ENCODE data around the gene MOB2.

MOB2 gene

DNA sequence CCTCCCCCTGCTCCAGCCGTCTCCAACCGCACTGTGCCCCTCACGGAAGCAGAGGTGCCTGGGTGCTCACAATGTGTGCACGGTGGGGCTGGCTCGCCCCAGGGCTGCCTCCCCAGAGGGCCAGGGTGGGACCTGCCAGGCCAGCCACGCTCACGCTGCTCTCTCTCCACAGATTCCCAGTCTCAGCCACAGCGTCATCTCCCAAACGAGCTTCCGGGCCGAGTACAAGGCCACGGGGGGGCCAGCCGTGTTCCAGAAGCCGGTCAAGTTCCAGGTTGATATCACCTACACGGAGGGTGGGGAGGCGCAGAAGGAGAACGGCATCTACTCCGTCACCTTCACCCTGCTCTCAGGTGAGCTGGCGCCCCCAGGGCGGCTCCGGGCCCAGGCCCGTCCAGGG lies 30.4 kb downstream of the MOB2 start:
- DNase-seq (ENCODE audit: low read depth in 2 of 2): no peak

GRCh38 chr11:1455763-1456060 lies 30.9 kb downstream of the MOB2 start:
- no peak for DNase-seq (ENCODE audit: low read depth in 2 of 2)

GRCh38 chr11:1455032-1455762 lies 31.4 kb downstream of the MOB2 start:
- no peak for DNase-seq (ENCODE audit: low read depth in 2 of 2)

DNA sequence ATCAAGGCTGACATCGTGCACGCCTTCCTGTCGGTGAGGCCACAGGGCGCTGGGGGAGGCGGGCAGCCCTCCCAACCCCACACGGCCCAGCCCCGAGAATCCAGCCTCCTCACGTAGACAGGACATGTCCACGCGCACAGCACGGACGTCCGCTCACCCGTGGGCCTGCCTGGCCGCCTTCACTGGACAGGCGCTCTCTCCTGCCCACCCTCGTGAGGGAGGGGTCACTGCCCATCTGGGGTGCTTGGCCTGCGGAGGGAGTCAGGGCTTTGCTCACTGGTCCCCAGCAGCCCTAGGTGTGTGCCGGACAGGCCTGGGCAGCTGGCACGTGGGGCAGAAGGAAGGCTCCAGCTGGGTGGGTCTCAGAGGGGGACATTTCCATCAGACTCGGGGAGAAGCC lies 32.0 kb downstream of the MOB2 start:
- DNase-seq (ENCODE audit: low read depth in 2 of 2): no peak

DNA sequence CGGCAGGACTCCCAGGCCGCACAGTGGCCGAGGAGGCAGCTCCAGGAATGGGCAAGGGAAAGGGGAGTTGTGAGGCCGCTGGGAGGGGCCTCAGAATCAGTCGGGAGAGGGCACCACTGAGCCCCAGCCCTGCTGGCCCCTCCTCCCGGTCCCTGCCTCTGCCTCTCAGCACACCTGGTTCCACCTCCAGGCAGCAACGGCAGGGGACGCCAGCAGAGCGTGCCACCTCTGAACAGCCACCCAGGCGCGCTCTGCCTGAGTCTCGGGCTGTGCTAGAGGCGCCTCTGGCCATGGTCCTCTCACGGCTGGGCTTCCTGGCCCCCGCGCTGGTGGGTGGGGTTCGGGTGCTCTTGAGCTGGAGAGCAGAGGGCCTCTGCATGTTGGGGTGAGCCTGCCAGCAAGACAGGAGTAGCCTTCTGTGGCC lies 33.0 kb downstream of the MOB2 start:
- DNase-seq (ENCODE audit: low read depth in 2 of 2): no peak

DNA sequence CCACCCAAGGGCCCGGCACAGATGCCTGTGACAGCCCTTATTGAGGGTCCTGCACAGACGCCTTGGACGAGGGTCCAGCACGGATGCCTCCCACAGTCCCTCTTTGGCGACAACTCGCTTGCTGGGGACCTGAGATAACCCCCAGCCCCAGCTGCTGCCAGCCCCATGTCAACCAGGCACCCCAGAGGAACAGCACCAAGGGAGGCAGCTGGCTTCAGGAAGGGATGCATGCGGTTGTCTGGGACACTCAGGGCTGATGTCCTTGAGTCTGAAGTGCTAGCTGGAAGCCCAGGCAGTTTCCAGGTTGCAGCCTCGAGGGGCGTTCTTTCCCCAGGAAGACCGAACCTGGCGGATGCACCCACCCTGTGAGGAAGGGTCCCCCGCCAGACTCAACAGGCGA lies 33.8 kb downstream of the MOB2 start:
- DNase-seq (ENCODE audit: low read depth in 2 of 2): no peak

GRCh38 chr11:1451781-1452470 lies 34.7 kb downstream of the MOB2 start:
- no peak for DNase-seq (ENCODE audit: low read depth in 2 of 2)

- DNase-seq (ENCODE audit: low read depth in 2 of 2): no peak
Measured at GRCh38 chr11:1450949-1451710, 35.4 kb downstream of the MOB2 start.

DNA sequence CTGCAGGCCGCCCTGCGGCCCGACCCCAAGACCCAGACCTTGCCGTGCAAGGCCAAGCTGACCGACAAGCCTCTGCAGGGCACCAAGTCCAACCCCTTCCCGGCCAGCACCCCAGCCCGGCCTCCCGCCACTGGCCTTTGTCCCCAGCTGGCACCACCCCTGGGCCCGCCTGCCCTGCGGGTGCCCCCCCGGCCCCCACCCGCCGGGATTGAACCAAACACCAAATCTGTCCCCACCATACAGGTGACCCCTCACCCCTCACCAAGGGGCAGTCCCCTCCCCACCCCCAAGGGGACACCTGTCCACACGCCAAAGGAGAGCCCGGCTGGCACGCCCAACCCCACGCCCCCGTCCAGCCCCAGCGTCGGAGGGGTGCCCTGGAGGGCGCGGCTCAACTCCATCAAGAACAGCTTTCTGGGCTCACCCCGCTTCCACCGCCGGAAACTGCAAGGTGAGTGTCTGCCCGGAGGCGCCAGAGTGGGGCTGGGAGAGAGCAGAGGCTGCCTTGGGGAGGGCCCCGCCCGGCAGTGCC lies 36.2 kb downstream of the MOB2 start:
- no peak for DNase-seq (ENCODE audit: low read depth in 2 of 2)

- no peak for DNase-seq (ENCODE audit: low read depth in 2 of 2)
Measured at GRCh38 chr11:1449490-1450243, 36.9 kb downstream of the MOB2 start.

- DNase-seq (ENCODE audit: low read depth in 2 of 2): no peak
Measured at GRCh38 chr11:1448882-1449281, 37.7 kb downstream of the MOB2 start.

DNA sequence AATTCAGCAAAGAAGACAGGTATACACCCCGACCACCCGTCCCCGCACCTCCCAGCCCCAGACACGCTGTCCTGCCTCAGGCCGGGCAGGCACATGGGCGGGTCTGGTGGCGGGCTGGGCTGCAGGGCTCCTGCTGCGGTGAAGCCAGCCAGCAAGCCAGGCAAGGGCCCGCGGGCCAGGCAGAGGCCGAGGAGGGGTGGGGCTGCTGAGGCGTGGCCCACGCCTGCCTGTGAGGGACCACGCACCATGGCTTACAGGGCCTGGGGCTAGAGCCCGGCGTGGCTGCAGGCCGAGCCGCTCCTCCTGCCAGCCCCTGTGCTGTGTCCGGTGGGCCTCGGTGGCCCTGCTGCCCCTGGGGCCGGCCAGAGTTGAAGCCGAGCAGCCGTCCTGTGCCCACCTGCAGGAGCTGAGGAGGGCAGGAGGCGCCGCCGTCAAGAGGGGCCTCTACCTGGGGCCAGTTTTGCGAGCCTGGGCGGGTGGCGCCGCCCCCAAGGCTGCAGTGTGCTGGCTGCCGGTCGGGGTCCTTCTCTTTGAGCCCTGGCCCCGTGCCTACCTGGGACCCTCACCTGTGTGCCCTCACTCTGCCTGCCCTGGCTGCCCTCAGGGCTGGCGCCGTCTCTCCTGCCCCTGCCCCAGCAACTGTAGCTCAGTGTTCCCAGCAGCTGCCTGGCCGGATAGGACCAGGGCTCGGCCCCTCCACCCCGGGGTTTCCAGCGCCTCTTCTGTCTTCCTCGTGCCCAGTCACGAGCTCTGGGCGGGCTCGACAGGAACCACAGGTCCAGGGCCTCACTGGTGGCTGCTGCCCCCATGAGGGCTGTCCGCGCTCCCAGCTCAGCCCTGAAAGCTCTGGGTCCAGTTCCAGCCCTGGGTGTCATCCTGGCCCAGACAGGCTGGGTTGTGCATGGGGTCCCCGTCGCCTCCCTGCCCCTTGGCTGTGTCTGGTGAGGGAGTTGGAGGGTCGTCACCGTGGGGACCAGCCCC lies 38.4 kb downstream of the MOB2 start:
- no peak for DNase-seq (ENCODE audit: low read depth in 2 of 2)

GRCh38 chr11:1446623-1447022 lies 40.0 kb downstream of the MOB2 start:
- no peak for DNase-seq (ENCODE audit: low read depth in 2 of 2)

DNA sequence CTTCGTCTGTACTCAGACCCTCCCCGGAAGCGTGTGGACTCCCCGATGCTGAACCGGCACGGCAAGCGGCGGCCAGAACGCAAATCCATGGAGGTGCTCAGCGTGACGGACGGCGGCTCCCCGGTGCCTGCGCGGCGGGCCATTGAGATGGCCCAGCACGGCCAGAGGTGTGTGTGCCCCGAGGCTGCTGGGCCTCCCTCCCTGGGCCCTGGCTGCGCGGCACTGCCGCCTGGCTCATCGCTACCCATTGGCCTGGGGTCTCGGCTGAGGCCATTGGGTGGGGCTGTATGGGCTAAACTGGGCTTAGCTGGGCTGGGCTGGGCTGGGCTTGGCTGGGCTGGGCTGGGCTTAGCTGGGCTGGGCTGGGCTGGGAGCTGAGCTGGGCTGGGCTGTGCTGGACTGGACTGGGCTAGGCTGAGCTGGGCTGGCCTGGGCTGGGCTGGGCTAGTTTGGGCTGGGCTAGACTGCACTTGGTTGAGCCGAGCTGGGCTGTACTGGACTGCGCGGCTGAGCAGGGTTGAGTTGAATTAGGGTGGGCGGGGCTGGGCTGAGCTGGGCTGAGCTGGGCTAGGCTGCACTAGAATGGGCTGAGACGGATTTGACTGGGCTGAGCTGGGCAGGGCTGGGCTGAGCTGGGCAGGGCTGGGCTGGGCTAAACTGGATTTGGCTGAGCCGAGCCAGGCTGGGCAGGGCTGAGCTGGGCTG lies 40.7 kb downstream of the MOB2 start:
- no peak for DNase-seq (ENCODE audit: low read depth in 2 of 2)

- no peak for DNase-seq (ENCODE audit: low read depth in 2 of 2)
Measured at GRCh38 chr11:1444823-1445422, 41.7 kb downstream of the MOB2 start.

DNA sequence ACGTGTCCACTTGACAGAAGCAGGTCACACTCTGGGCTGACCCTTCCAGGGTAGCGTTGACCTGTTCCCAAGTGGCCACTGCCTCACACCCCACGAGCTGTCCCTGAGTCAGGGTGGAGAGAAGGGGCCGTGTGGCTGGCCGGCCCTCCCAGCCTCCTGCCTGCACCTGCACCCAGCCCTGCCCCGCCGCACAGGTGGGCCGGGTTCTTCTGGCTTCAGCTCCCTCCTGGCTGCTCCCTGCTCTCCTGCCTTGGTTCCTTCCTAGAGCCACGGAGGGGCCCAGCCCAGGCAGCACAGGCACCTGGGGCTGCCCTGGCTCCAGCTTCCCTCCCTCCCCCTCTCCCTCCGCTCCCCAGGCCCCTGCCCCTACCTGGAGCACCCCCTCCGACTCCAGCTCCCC lies 42.3 kb downstream of the MOB2 start:
- no peak for DNase-seq (ENCODE audit: low read depth in 2 of 2)

- DNase-seq (ENCODE audit: low read depth in 2 of 2): no peak
Measured at GRCh38 chr11:1443737-1444136, 42.8 kb downstream of the MOB2 start.

GRCh38 chr11:1442807-1443366 lies 43.7 kb downstream of the MOB2 start:
- no peak for DNase-seq (ENCODE audit: low read depth in 2 of 2)

- DNase-seq (ENCODE audit: low read depth in 2 of 2): no peak
Measured at GRCh38 chr11:1442163-1442562, 44.4 kb downstream of the MOB2 start.

Data from stimulated activated CD8-positive, alpha-beta memory T cell treated with anti-CD3 and anti-CD28 coated beads, Interleukin-2, amount 100 ng/mL, for 1 hour (primary cell).